Endodermal cell (in vitro differentiated cells): Measurements from ENCODE around the gene MTG2. TPM values are rescaled to one million over a fixed set of nuclear protein-coding genes. Genes with fewer than 3 reads are reported as not detected.

Experiments used
- DNase-seq: peaks from one replicate; pipeline ENCODE4 v3.0.0-alpha.2; 2017
- H3K27ac ChIP-seq: 2 replicates; pipeline ENCODE4 v1.5.1; 2013; ENCODE audit warnings: mild to moderate bottlenecking, low read depth, low read length, moderate library complexity
- H3K27me3 ChIP-seq: 2 replicates; pipeline ENCODE4 v1.6.1; 2013; ENCODE audit warnings: mild to moderate bottlenecking, low read length, moderate library complexity; ENCODE audit not compliant: insufficient read depth, control insufficient read depth, poor library complexity, severe bottlenecking
- H3K36me3 ChIP-seq: 2 replicates; pipeline ENCODE4 v1.7.0; 2013; ENCODE audit warnings: mild to moderate bottlenecking, low read length, moderate library complexity; ENCODE audit not compliant: control insufficient read depth, insufficient read depth
- H3K4me1 ChIP-seq: one replicate; pipeline ENCODE4 v1.7.0; 2013; ENCODE audit warnings: low read length; ENCODE audit not compliant: control insufficient read depth, insufficient read depth
- H3K4me3 ChIP-seq: 2 replicates; pipeline ENCODE4 v1.5.1; 2013; ENCODE audit warnings: mild to moderate bottlenecking, low read length, moderate library complexity
- H3K9ac ChIP-seq: 2 replicates; pipeline ENCODE4 v1.6.1; 2013; ENCODE audit warnings: mild to moderate bottlenecking, low read length, moderate library complexity; ENCODE audit not compliant: poor library complexity, severe bottlenecking; ENCODE audit errors: extremely low read depth
- H3K9me3 ChIP-seq: 2 replicates; pipeline ENCODE4 v1.6.1; 2013; ENCODE audit warnings: mild to moderate bottlenecking, low read length, moderate library complexity; ENCODE audit not compliant: control insufficient read depth
- H3K27ac Mint-ChIP-seq: 2 replicates; pipeline ENCODE4 v1.8.0; 2020; ENCODE audit warnings: mixed read lengths
- H3K27me3 Mint-ChIP-seq: 2 replicates; pipeline ENCODE4 v1.8.0; 2021; ENCODE audit warnings: mild to moderate bottlenecking, mixed read lengths; ENCODE audit not compliant: insufficient read depth
- H3K36me3 Mint-ChIP-seq: 2 replicates; pipeline ENCODE4 v1.8.0; 2020; ENCODE audit warnings: low read depth, mixed read lengths
- H3K4me1 Mint-ChIP-seq: 2 replicates; pipeline ENCODE4 v1.8.0; 2020; ENCODE audit warnings: mixed read lengths
- H3K4me3 Mint-ChIP-seq: 2 replicates; pipeline ENCODE4 v1.8.0; 2020; ENCODE audit warnings: mild to moderate bottlenecking, moderate library complexity, mixed read lengths
- H3K9me3 Mint-ChIP-seq: 2 replicates; pipeline ENCODE4 v1.8.0; 2020; ENCODE audit warnings: mild to moderate bottlenecking, mixed read lengths
- CTCF ChIP-seq: fragments of 200-600 bp; sonication (generic); conservative IDR thresholded peaks from 2 replicates; pipeline ENCODE4 v1.5.0; 2021; ENCODE audit warnings: antibody characterized with exemption, mild to moderate bottlenecking
- WGBS, 2 experiments: methylation state at CpG; one replicate each; pipeline versions ENCODE4 v1.1.5 to v1.1.7; 2013; ENCODE audit warnings: missing lambda C conversion rate in 2 of 2, mixed read lengths in 1 of 2; ENCODE audit not compliant: insufficient coverage in 1 of 2, insufficient read length in 1 of 2; 5-methylcytosine and 5-hydroxymethylcytosine counted together
- total RNA-seq, 2 donors: library from RNA; stranded (reverse); fragmentation: NEBNext Ultra II Directional in 1 of 2; extraction: Animal tissue kit (Norgen Biotek cat#: 25700) in 1 of 2; gene quantifications; 2 replicates in 1 of 2; 3 replicates in 1 of 2; pipeline ENCODE4 v1.2.1, GENCODE V29; 2021

MTG2 gene
- total RNA-seq, 2 donors from 2014 or later: 28.2 to 29.6 TPM

- peaks cover 14% of the 10 kb centered on the region for H3K4me1 ChIP-seq
- peak overlapping the region; percentile 94 for H3K27ac Mint-ChIP-seq
- peaks cover 66% of the 10 kb centered on the region for H3K36me3 ChIP-seq
- no peaks in the 10 kb centered on the region for H3K27me3 Mint-ChIP-seq
- TF ChIP-seq CTCF: no peak
- no peaks in the 10 kb centered on the region for H3K27me3 ChIP-seq
- WGBS, 2 experiments: 93 to 95% methylated on average over 4 to 6 of the region's 7 CpGs
- peak overlapping the region; percentile 73 for H3K9ac ChIP-seq
- H3K9me3 Mint-ChIP-seq: no peaks in the 10 kb centered on the region
- no peak overlapping the region for H3K27ac ChIP-seq
- peak overlapping the region; percentile 86 for H3K4me3 ChIP-seq
- peak overlapping the region; percentile 85 for H3K4me3 Mint-ChIP-seq
- peaks cover 56% of the 10 kb centered on the region for H3K36me3 Mint-ChIP-seq
- H3K9me3 ChIP-seq: no peaks in the 10 kb centered on the region
- H3K4me1 Mint-ChIP-seq: peaks cover 27% of the 10 kb centered on the region
- no peak for DNase-seq
Observed at GRCh38 chr20:62141043-62141396, 41.8 kb upstream of the MTG2 start.

GRCh38 chr20:62141397-62142251, 41.2 kb upstream of the MTG2 start:
- peak; percentile 73 for DNase-seq
- peak overlapping the region; percentile 86 for H3K4me3 ChIP-seq
- H3K27me3 ChIP-seq: no peaks in the 10 kb centered on the region
- Mint-ChIP-seq H3K36me3 (peaks cover 52% of the 10 kb centered on the region), H3K9me3 (no peaks in the 10 kb centered on the region), H3K4me3 (peak overlapping the region; percentile 85), H3K27ac (peak overlapping the region; percentile 94), H3K4me1 (peaks cover 27% of the 10 kb centered on the region), H3K27me3 (no peaks in the 10 kb centered on the region)
- H3K4me1 ChIP-seq: peaks cover 14% of the 10 kb centered on the region
- no peaks in the 10 kb centered on the region for H3K9me3 ChIP-seq
- 24 to 31% methylated on average over 9 to 14 of the region's 14 CpGs for WGBS, 2 experiments
- peak; percentile 71 for TF ChIP-seq CTCF
- H3K36me3 ChIP-seq: peaks cover 64% of the 10 kb centered on the region
- H3K27ac ChIP-seq: no peak overlapping the region
- H3K9ac ChIP-seq: peak overlapping the region; percentile 73

- WGBS, 2 experiments: 1% methylated on average over 42 to 71 of the region's 71 CpGs
- peaks cover 47% of the 10 kb centered on the region for H3K36me3 Mint-ChIP-seq
- no peaks in the 10 kb centered on the region for H3K27me3 Mint-ChIP-seq
- H3K4me3 Mint-ChIP-seq: peak overlapping the region; percentile 85
- H3K27ac Mint-ChIP-seq: peak overlapping the region; percentile 94
- H3K27me3 ChIP-seq: no peaks in the 10 kb centered on the region
- H3K9ac ChIP-seq: peak overlapping the region; percentile 73
- peaks cover 27% of the 10 kb centered on the region for H3K4me1 Mint-ChIP-seq
- peak overlapping the region; percentile 61 for H3K27ac ChIP-seq
- no peaks in the 10 kb centered on the region for H3K9me3 ChIP-seq
- TF ChIP-seq CTCF: no peak
- H3K36me3 ChIP-seq: peaks cover 56% of the 10 kb centered on the region
- H3K4me3 ChIP-seq: peak overlapping the region; percentile 86
- H3K9me3 Mint-ChIP-seq: no peaks in the 10 kb centered on the region
- peak; percentile 63 for DNase-seq
- H3K4me1 ChIP-seq: peaks cover 14% of the 10 kb centered on the region
Observed at GRCh38 chr20:62142252-62143080, 40.4 kb upstream of the MTG2 start.
